GM12892 (cell line): ENCODE data around the gene HSPA1L.

ENCODE experiments used
- POLR2A ChIP-seq: IDR thresholded peaks from 2 replicates; pipeline ENCODE4 v1.6.1; 2011; ENCODE audit warnings: low read depth, low read length, control low read depth
- POLR2AphosphoS5 ChIP-seq: IDR thresholded peaks from 2 replicates; pipeline ENCODE4 v1.6.1; 2011; ENCODE audit warnings: low read depth, low read length, control low read depth

DNA sequence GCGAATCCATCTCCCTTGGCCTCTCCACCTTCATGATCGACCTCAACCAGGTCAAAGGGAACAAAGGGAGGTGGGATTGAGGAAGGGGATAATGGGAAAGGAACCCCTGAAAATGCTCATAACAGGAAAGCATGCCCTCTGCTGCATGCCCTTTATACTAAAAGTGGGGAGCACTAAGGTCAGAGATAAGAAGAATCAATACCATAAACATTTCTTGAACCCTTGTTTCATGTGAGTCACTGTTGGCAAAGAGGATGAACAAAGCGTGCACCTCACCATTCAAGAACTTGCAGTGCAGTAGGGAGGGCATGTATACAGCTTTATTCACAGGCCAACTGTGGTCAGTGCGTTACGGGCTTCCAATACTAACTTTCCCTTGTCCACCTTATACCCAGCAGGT lies 54.3 kb downstream of the HSPA1L start:
- TF ChIP-seq POLR2AphosphoS5 (no peak), POLR2A (no peak)
